Natural killer cell (primary cell): ENCODE data around the gene WIPF3. TPM values are rescaled to one million over a fixed set of nuclear protein-coding genes. Genes with fewer than 3 reads are reported as not detected.

Source experiments
- ATAC-seq, 3 donors: fragments of 150-1000 bp in 2 of 3; fragments of 200-7000 bp in 1 of 3; cut with Tn5 transposase; 1 replicate in 1 of 3; 2 replicates in 2 of 3; pipeline ENCODE4 v1.10.0; 2021; ENCODE audit warnings: mild to moderate bottlenecking in 2 of 3, moderate library complexity in 2 of 3
- DNase-seq, 2 donors: peaks; one replicate each; pipeline versions ENCODE4 v3.0.0 to v3.0.0-alpha.2; 2013 to 2021; ENCODE audit warnings: mixed read lengths in 1 of 2
- H3K27ac ChIP-seq: one replicate; pipeline ENCODE4 v1.5.1; 2013; ENCODE audit warnings: mild to moderate bottlenecking, low read length
- H3K27me3 ChIP-seq: one replicate; pipeline ENCODE4 v1.6.1; 2013; ENCODE audit warnings: low read length; ENCODE audit not compliant: control insufficient read depth, insufficient read depth
- H3K36me3 ChIP-seq: one replicate; pipeline ENCODE4 v1.6.1; 2013; ENCODE audit warnings: low read length; ENCODE audit not compliant: control insufficient read depth, insufficient read depth
- H3K4me1 ChIP-seq: one replicate; pipeline ENCODE4 v1.6.1; 2013; ENCODE audit warnings: low read length; ENCODE audit not compliant: control insufficient read depth, insufficient read depth
- H3K4me3 ChIP-seq: one replicate; pipeline ENCODE4 v1.5.1; 2013; ENCODE audit warnings: low read length
- H3K9me3 ChIP-seq: one replicate; pipeline ENCODE4 v1.6.1; 2013; ENCODE audit warnings: low read length; ENCODE audit not compliant: control insufficient read depth, insufficient read depth
- H3K27ac Mint-ChIP-seq, 2 donors: one replicate each; pipeline ENCODE4 v1.8.0; 2022; ENCODE audit warnings: mild to moderate bottlenecking in 2 of 2, mixed read lengths in 2 of 2, moderate library complexity in 1 of 2
- H3K27me3 Mint-ChIP-seq, 2 donors: one replicate each; pipeline ENCODE4 v1.8.0; 2022; ENCODE audit warnings: low read depth in 2 of 2, mixed read lengths in 2 of 2
- H3K36me3 Mint-ChIP-seq: one replicate; pipeline ENCODE4 v1.8.0; 2022; ENCODE audit warnings: mixed read lengths
- H3K4me1 Mint-ChIP-seq, 2 donors: one replicate each; pipeline ENCODE4 v1.8.0; 2022; ENCODE audit warnings: mixed read lengths in 2 of 2
- H3K4me3 Mint-ChIP-seq: one replicate; pipeline ENCODE4 v1.8.0; 2022; ENCODE audit warnings: mild to moderate bottlenecking, moderate library complexity, mixed read lengths
- H3K9me3 Mint-ChIP-seq, 2 donors: one replicate each; pipeline ENCODE4 v1.8.0; 2022; ENCODE audit warnings: mixed read lengths in 2 of 2
- WGBS: methylation state at CpG from one replicate; pipeline ENCODE4 v1.1.7; 2013; ENCODE audit warnings: missing lambda C conversion rate; ENCODE audit not compliant: insufficient coverage; 5-methylcytosine and 5-hydroxymethylcytosine counted together
- intact Hi-C: fragments of 100-400 bp; cut with micrococcal nuclease; formaldehyde crosslinking; loops from one replicate; pipeline ENCODE4 v1.14.2; 2022
- total RNA-seq, 4 donors: library from RNA; stranded (reverse); fragments of 120-200 nt in 1 of 4; gene quantifications; one replicate each; pipeline versions ENCODE4 v1.2.3 to v1.2.4, GENCODE V29; 2013 to 2022
- TF ChIP-seq, protein P1 (sequence below): fragments of 200-600 bp; IDR thresholded peaks from one replicate; pipeline ENCODE4 v1.8.0; 2022; ENCODE audit warnings: antibody characterized with exemption

The WIPF3 gene
- total RNA-seq, 3 donors from 2014 or later (not counting 1 experiment from before 2014, with no cell fraction given), result not detected

DNA sequence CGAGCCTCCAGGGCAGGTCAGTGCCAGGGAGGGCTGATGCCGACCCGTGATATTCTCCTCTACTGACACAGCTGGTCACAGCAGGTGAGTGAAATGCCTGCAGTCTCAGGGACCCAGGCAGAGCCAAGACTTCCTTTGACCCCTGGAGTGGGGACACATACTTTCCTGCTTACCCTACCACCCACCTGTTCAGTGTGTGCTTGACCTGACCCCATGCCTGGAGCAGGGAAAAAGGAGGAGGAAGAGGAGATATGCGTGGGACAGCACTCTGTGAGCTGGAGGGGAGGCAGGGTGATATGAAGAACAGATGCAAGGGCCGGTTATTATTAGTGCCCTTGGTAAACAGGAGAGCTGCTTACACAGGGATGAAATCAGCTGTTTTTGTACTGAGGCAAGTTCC, 40.8 kb upstream of the WIPF3 start:
- Mint-ChIP-seq H3K9me3 (no peaks in the 10 kb centered on the region), H3K27me3 (peaks cover 10 to 14% of the 10 kb centered on the region in 2 donors), H3K4me1 (peaks cover 11 to 14% of the 10 kb centered on the region in 2 donors), H3K4me3 (no peak overlapping the region), H3K36me3 (no peaks in the 10 kb centered on the region), H3K27ac (no peak overlapping the region)
- ATAC-seq, result no peak
- peaks cover 4% of the 10 kb centered on the region for H3K27me3 ChIP-seq
- intact Hi-C loops, result no loop called here
- no peaks in the 10 kb centered on the region for H3K4me1 ChIP-seq
- no peaks in the 10 kb centered on the region for H3K9me3 ChIP-seq
- H3K4me3 ChIP-seq, result no peak overlapping the region
- no peak overlapping the region for H3K27ac ChIP-seq
- WGBS, result 96% methylated on average over 5 of the region's 5 CpGs
- DNase-seq, result no peak
- no peaks in the 10 kb centered on the region for H3K36me3 ChIP-seq
- TF ChIP-seq, protein P1, sequence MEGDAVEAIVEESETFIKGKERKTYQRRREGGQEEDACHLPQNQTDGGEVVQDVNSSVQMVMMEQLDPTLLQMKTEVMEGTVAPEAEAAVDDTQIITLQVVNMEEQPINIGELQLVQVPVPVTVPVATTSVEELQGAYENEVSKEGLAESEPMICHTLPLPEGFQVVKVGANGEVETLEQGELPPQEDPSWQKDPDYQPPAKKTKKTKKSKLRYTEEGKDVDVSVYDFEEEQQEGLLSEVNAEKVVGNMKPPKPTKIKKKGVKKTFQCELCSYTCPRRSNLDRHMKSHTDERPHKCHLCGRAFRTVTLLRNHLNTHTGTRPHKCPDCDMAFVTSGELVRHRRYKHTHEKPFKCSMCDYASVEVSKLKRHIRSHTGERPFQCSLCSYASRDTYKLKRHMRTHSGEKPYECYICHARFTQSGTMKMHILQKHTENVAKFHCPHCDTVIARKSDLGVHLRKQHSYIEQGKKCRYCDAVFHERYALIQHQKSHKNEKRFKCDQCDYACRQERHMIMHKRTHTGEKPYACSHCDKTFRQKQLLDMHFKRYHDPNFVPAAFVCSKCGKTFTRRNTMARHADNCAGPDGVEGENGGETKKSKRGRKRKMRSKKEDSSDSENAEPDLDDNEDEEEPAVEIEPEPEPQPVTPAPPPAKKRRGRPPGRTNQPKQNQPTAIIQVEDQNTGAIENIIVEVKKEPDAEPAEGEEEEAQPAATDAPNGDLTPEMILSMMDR, result no peak

DNA sequence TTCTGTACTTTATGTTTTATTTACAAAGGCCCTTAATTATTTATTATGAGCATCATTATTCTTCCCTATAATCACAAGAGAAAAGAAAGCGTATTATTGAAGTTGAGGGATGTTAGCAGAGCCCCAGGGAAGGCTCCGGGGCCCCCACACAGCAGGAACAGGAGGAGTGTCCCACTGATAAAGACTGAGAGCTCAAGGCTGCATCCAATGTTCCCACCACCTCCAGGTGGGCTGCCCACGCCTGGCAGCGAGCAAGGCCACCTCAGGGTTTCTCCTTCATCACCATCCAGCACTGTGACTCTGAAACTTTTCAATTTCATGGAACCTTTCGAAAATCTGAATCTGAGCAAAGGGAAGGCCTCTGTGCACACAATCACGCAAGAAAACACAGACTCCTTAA, 35.9 kb upstream of the WIPF3 start:
- Mint-ChIP-seq H3K4me3 (no peak overlapping the region), H3K9me3 (no peaks in the 10 kb centered on the region), H3K27ac (no peak overlapping the region), H3K27me3 (peaks cover 4 to 21% of the 10 kb centered on the region in 2 donors), H3K36me3 (no peaks in the 10 kb centered on the region), H3K4me1 (peaks cover 9 to 13% of the 10 kb centered on the region in 2 donors)
- Histone ChIP-seq H3K4me3 (no peak overlapping the region), H3K27me3 (no peaks in the 10 kb centered on the region), H3K4me1 (no peaks in the 10 kb centered on the region), H3K36me3 (no peaks in the 10 kb centered on the region), H3K27ac (no peak overlapping the region), H3K9me3 (no peaks in the 10 kb centered on the region)
- ATAC-seq (no peak), DNase-seq (no peak)
- intact Hi-C loops, result no loop called here
- TF ChIP-seq, protein P1, result no peak
- 82% methylated on average over 5 of the region's 6 CpGs for WGBS

DNA sequence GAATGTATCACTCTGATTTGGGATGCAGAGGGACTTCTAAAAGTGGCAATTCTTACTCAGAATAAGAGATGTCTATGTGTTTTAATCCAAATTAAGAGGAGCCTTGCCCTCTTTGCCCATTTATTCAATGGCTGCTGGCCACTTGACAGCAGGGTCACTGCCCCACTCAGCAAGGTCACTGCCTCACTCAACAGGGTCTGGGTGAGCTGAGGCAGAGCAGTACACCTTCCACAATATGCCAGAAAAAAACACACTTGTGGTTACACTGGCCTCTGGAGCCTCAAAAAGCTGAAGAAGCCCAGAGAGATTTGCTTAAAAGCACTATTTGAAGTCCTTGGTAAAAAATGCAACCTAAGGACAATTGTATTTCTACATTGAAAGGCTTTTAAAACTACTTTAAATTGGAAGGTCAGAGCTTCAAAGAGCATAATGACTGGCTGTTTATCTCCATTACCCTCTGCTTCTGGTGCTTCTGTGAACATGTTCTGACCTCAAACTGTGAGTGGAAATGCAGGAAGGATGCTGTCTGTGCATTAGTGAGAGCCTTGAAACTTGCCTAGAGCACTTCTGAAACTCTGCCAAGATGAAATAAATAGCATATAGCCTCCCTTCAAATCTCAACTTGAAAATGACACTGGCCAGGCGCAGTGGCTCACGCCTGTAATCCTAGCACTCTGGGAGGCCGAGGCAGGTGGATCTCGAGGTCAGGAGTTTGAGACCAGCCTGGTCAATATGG, 35.1 kb upstream of the WIPF3 start:
- H3K27ac ChIP-seq, result no peak overlapping the region

More for the DNA sequence above, 35.1 kb upstream of the WIPF3 start:
- H3K27ac Mint-ChIP-seq, result no peak overlapping the region
- H3K27me3 Mint-ChIP-seq, result peaks cover 6 to 24% of the 10 kb centered on the region in 2 donors
- Histone ChIP-seq H3K27me3 (no peaks in the 10 kb centered on the region), H3K4me1 (no peaks in the 10 kb centered on the region), H3K9me3 (no peaks in the 10 kb centered on the region), H3K4me3 (no peak overlapping the region), H3K36me3 (no peaks in the 10 kb centered on the region)
- H3K4me3 Mint-ChIP-seq, result no peak overlapping the region
- 87% methylated on average over 4 of the region's 4 CpGs for WGBS
- TF ChIP-seq, protein P1, result no peak
- intact Hi-C loops, result no loop called here
- H3K9me3 Mint-ChIP-seq, result no peaks in the 10 kb centered on the region
- ATAC-seq, result no peak
- no peak for DNase-seq
- H3K4me1 Mint-ChIP-seq, result peaks cover 3 to 4% of the 10 kb centered on the region in 2 donors
- no peaks in the 10 kb centered on the region for H3K36me3 Mint-ChIP-seq
